Thoracic aorta (tissue), 2 donors: ENCODE measurements around the gene SFXN2. TPM values are rescaled to one million over a fixed set of nuclear protein-coding genes. Genes with fewer than 3 reads are reported as not detected.

Experiments
- ATAC-seq: fragments of 150-250 bp; one replicate; pipeline ENCODE4 v1.8.0; 2017; ENCODE audit warnings: low read depth; ENCODE audit not compliant: insufficient number of reproducible peaks, low FRiP score
- DNase-seq: peaks from one replicate; pipeline ENCODE4 v3.0.0-alpha.2; 2020; ENCODE audit warnings: low spot score
- H3K27ac ChIP-seq, 2 donors: fragments of 200-600 bp; sonication (generic); 1 replicate in 1 of 2; 2 replicates in 1 of 2; pipeline ENCODE4 v1.5.1; 2016; ENCODE audit warnings: mild to moderate bottlenecking in 2 of 2, moderate library complexity in 2 of 2
- H3K27me3 ChIP-seq: fragments of 200-600 bp; sonication (generic); replicated peaks from 2 replicates; pipeline ENCODE4 v1.6.0; 2016; ENCODE audit warnings: mild to moderate bottlenecking; ENCODE audit not compliant: insufficient read depth
- H3K36me3 ChIP-seq: fragments of 200-600 bp; sonication (generic); one replicate; pipeline ENCODE4 v1.5.1; 2016
- H3K4me1 ChIP-seq, 2 donors: fragments of 200-600 bp; sonication (generic); 1 replicate in 1 of 2; 2 replicates in 1 of 2; pipeline versions ENCODE4 v1.5.1 to v1.6.0; 2016; ENCODE audit warnings: low read depth in 2 of 2, mild to moderate bottlenecking in 1 of 2; ENCODE audit not compliant: control insufficient read depth in 1 of 2
- H3K4me3 ChIP-seq: fragments of 200-600 bp; sonication (generic); 2 replicates; pipeline ENCODE4 v1.5.1; 2016; ENCODE audit warnings: mild to moderate bottlenecking
- H3K9me3 ChIP-seq: fragments of 200-600 bp; sonication (generic); 2 replicates; pipeline ENCODE4 v1.5.1; 2016
- CTCF ChIP-seq: fragments of 200-600 bp; sonication (generic); IDR thresholded peaks from one replicate; pipeline ENCODE4 v1.5.1; 2019; ENCODE audit warnings: antibody characterized with exemption
- total RNA-seq, 2 donors: library from RNA; depleted of rRNA; stranded (reverse); fragments of >200 nt; gene quantifications; one replicate each; pipeline versions ENCODE4 v1.1.0 to v1.2.3, GENCODE V29; 2016

The SFXN2 gene
- total RNA-seq, 2 donors from 2014 or later = 1.6 to 18.3 TPM

- peak overlapping the region; percentile 57 to 78 for H3K27ac ChIP-seq
- H3K9me3 ChIP-seq = no peaks in the 10 kb centered on the region
- DNase-seq (peak; percentile 34), ATAC-seq (no peak)
- no peaks in the 10 kb centered on the region for H3K36me3 ChIP-seq
- peak; percentile 48 for TF ChIP-seq CTCF
- H3K27me3 ChIP-seq = no peaks in the 10 kb centered on the region
- no peak overlapping the region for H3K4me3 ChIP-seq
- H3K4me1 ChIP-seq = peaks cover 17 to 26% of the 10 kb centered on the region in 2 donors
Observed at GRCh38 chr10:102669206-102670064, 45.0 kb upstream of the SFXN2 start.

- ATAC-seq = no peak
- no peak for TF ChIP-seq CTCF
- Histone ChIP-seq H3K27me3 (no peaks in the 10 kb centered on the region), H3K36me3 (no peaks in the 10 kb centered on the region), H3K4me3 (no peak overlapping the region), H3K9me3 (no peaks in the 10 kb centered on the region), H3K4me1 (peaks cover 24 to 33% of the 10 kb centered on the region in 2 donors), H3K27ac (peak overlapping the region; percentile 30 to 78)
- no peak for DNase-seq
Observed at GRCh38 chr10:102670065-102670670, 44.3 kb upstream of the SFXN2 start.

DNA sequence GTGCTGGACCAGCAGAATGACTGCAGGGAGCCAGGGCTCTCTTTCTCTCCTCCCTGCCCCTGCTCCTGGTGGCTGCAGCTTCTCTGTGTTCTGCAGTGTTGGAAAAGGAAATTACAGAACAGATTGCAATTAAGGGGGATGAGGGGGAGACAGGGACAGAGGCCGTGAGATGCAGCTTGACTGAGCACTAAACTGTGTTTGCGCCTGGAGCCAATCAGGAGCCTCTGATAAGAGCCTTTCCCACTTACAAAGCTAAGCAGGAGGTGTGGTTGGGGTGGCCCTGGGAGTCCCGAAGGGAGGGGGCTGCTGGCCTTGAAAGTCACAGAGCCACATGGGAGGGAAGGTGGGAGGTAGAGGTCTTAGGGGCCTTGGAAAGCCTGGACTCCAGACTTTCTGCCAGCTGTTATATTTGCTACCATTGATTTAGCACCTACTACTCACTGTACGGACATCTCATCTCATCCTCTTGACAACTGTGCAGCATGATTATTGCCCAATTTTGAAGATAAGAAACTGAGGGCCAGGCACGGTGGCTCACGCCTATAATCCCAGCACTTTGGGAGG is 43.5 kb upstream of the SFXN2 start:
- H3K36me3 ChIP-seq = no peaks in the 10 kb centered on the region
- no peak for DNase-seq
- H3K4me3 ChIP-seq = no peak overlapping the region
- H3K9me3 ChIP-seq = no peaks in the 10 kb centered on the region
- TF ChIP-seq CTCF = no peak
- no peaks in the 10 kb centered on the region for H3K27me3 ChIP-seq
- H3K27ac ChIP-seq = no peak overlapping the region
- H3K4me1 ChIP-seq = peaks cover 31 to 41% of the 10 kb centered on the region in 2 donors
- no peak for ATAC-seq

GRCh38 chr10:102673236-102673818 is 41.1 kb upstream of the SFXN2 start:
- TF ChIP-seq CTCF = no peak
- Histone ChIP-seq H3K9me3 (no peaks in the 10 kb centered on the region), H3K36me3 (no peaks in the 10 kb centered on the region), H3K27me3 (no peaks in the 10 kb centered on the region), H3K27ac (peak overlapping the region; percentile 72 to 77), H3K4me1 (peaks cover 39 to 46% of the 10 kb centered on the region in 2 donors), H3K4me3 (peak overlapping the region; percentile 68)
- DNase-seq (no peak), ATAC-seq (no peak)
